Measurements from ENCODE around the gene EPS8L1.

- no peak for TF ChIP-seq CTCF (IDR thresholded peaks at IDR 0.05)
- no peak for TF ChIP-seq POLR2A (IDR thresholded peaks at IDR 0.05)
Measured at GRCh38 chr19:55097864-55098715, 22.4 kb downstream of the EPS8L1 start.
